H1 (cell line): ENCODE results near the gene SCGB1C2. TPM values are rescaled to one million over a fixed set of nuclear protein-coding genes. Genes with fewer than 3 reads are reported as not detected.

ENCODE experiments used
- CTCF ChIA-PET: fragments of 300-600 bp; sonication (Branson Sonifier 250); formaldehyde crosslinking; loops from one replicate; lab custom pipeline; 2021; ENCODE audit not compliant: partially characterized antibody; lab: Charles Lee
- POLR2A ChIA-PET: fragments of 300-600 bp; sonication (Branson Sonifier 250); formaldehyde crosslinking; loops from one replicate; lab custom pipeline; 2021; ENCODE audit warnings: inconsistent platforms; ENCODE audit not compliant: partially characterized antibody; lab: Charles Lee
- DNase-seq, 2 experiments: peaks; one replicate each; pipeline versions ENCODE4 v3.0.0 to v3.0.0-alpha.2; 2010 to 2022; ENCODE audit warnings: low spot score in 2 of 2, low read depth in 1 of 2, mixed read lengths in 1 of 2
- FAIRE-seq: peaks from 2 replicates; lab custom pipeline; 2011; peaks lifted over from hg19 to GRCh38; lab: Jason Lieb, UNC
- H2AFZ ChIP-seq: 2 replicates; pipeline ENCODE4 v1.8.1; 2012; ENCODE audit warnings: low read length, inconsistent platforms
- H2AK5ac ChIP-seq: 2 replicates; pipeline ENCODE4 v1.6.1; 2013; ENCODE audit warnings: low read depth, low read length
- H2BK120ac ChIP-seq: replicated peaks from 2 replicates; pipeline ENCODE3; 2013; ENCODE audit warnings: low read depth, low read length, inconsistent platforms
- H2BK12ac ChIP-seq: 2 replicates; pipeline ENCODE4 v1.6.1; 2013; ENCODE audit warnings: low read depth, low read length
- H2BK15ac ChIP-seq: 2 replicates; pipeline ENCODE4 v1.6.1; 2013; ENCODE audit warnings: low read length
- H2BK20ac ChIP-seq: 2 replicates; pipeline ENCODE4 v1.6.1; 2013; ENCODE audit warnings: low read length
- H2BK5ac ChIP-seq: 2 replicates; pipeline ENCODE4 v1.6.1; 2013; ENCODE audit warnings: low read depth, low read length
- H3K14ac ChIP-seq: 2 replicates; pipeline ENCODE4 v1.6.1; 2013; ENCODE audit warnings: inconsistent platforms; ENCODE audit not compliant: insufficient read length
- H3K18ac ChIP-seq: 2 replicates; pipeline ENCODE4 v1.6.1; 2013; ENCODE audit warnings: low read length; ENCODE audit errors: extremely low read depth
- H3K23ac ChIP-seq: 2 replicates; pipeline ENCODE4 v1.6.1; 2013; ENCODE audit warnings: inconsistent platforms; ENCODE audit not compliant: insufficient read length
- H3K23me2 ChIP-seq: 2 replicates; pipeline ENCODE4 v1.6.1; 2013; ENCODE audit warnings: low read depth, low read length
- H3K27ac ChIP-seq: 2 replicates; pipeline ENCODE4 v1.6.1; 2011; ENCODE audit warnings: low read depth, low read length, inconsistent platforms
- H3K27me3 ChIP-seq, 4 experiments: replicated peaks in 1 of 4; 1 replicate in 1 of 4; 2 replicates in 3 of 4; pipeline versions ENCODE4 v1.6.1 to v1.8.1; 2011 to 2013; ENCODE audit warnings: low read length in 3 of 4, mild to moderate bottlenecking in 3 of 4, inconsistent platforms in 2 of 4, mixed read lengths in 2 of 4, moderate library complexity in 1 of 4; ENCODE audit not compliant: control insufficient read depth in 3 of 4, insufficient read depth in 3 of 4; ENCODE audit errors: extremely low read depth in 1 of 4
- H3K36me3 ChIP-seq, 4 experiments: 2 replicates each; pipeline versions ENCODE4 v1.6.1 to v1.8.1; 2011 to 2013; ENCODE audit warnings: mild to moderate bottlenecking in 4 of 4, low read length in 3 of 4, moderate library complexity in 2 of 4, control low read depth in 1 of 4, inconsistent platforms in 1 of 4; ENCODE audit not compliant: insufficient read depth in 4 of 4, control insufficient read depth in 2 of 4
- H3K4ac ChIP-seq: replicated peaks from 2 replicates; pipeline ENCODE3; 2013; ENCODE audit warnings: low read length, low read depth, mixed read lengths, inconsistent platforms; ENCODE audit not compliant: insufficient read length
- H3K4me1 ChIP-seq, 4 experiments: replicated peaks in 1 of 4; 1 replicate in 1 of 4; 2 replicates in 3 of 4; pipeline versions ENCODE4 v1.6.1 to v1.8.1; 2011 to 2013; ENCODE audit warnings: low read length in 3 of 4, inconsistent platforms in 2 of 4, mixed read lengths in 1 of 4; ENCODE audit not compliant: insufficient read depth in 4 of 4, control insufficient read depth in 3 of 4
- H3K4me2 ChIP-seq, 2 experiments: 2 replicates each; pipeline versions ENCODE4 v1.6.1 to v1.8.1; 2011 to 2013; ENCODE audit warnings: low read depth in 2 of 2, low read length in 2 of 2, control low read depth in 1 of 2, inconsistent platforms in 1 of 2, mild to moderate bottlenecking in 1 of 2; ENCODE audit not compliant: insufficient read depth in 1 of 2
- H3K4me3 ChIP-seq, 4 experiments: fragments of 200-600, 300-600 bp in 1 of 4; sonication (generic), shearing (Covaris generic), sonication (Bioruptor Twin) in 1 of 4; 2 replicates each; pipeline versions ENCODE4 v1.5.1 to v1.8.1; 2011 to 2016; ENCODE audit warnings: low read length in 4 of 4, low read depth in 3 of 4, control low read depth in 2 of 4, inconsistent platforms in 2 of 4, mild to moderate bottlenecking in 2 of 4, mixed read lengths in 1 of 4, moderate library complexity in 1 of 4; ENCODE audit not compliant: insufficient read depth in 2 of 4; ENCODE audit errors: extremely low read depth in 1 of 4
- H3K56ac ChIP-seq: replicated peaks from 2 replicates; pipeline ENCODE3; 2013; ENCODE audit warnings: low read depth, mild to moderate bottlenecking, mixed read lengths, low read length, inconsistent platforms; ENCODE audit not compliant: insufficient read length
- H3K79me1 ChIP-seq: 2 replicates; pipeline ENCODE4 v1.6.1; 2013; ENCODE audit warnings: low read depth, low read length, control low read depth
- H3K79me2 ChIP-seq, 2 experiments: 2 replicates each; pipeline versions ENCODE4 v1.6.1 to v1.8.1; 2012 to 2013; ENCODE audit warnings: low read length in 2 of 2, mild to moderate bottlenecking in 2 of 2, inconsistent platforms in 1 of 2; ENCODE audit not compliant: insufficient read depth in 2 of 2, control insufficient read depth in 1 of 2
- H3K9ac ChIP-seq, 4 experiments: replicated peaks in 1 of 4; 1 replicate in 1 of 4; 2 replicates in 3 of 4; pipeline versions ENCODE4 v1.6.1 to v1.8.1; 2011 to 2013; ENCODE audit warnings: low read depth in 3 of 4, low read length in 3 of 4, control low read depth in 2 of 4, mild to moderate bottlenecking in 2 of 4, moderate library complexity in 2 of 4, inconsistent platforms in 1 of 4; ENCODE audit errors: extremely low read depth in 1 of 4
- H3K9me3 ChIP-seq, 2 experiments: 2 replicates each; pipeline versions ENCODE4 v1.6.1 to v1.8.1; 2012 to 2013; ENCODE audit warnings: mild to moderate bottlenecking in 2 of 2, moderate library complexity in 2 of 2, control low read depth in 1 of 2, inconsistent platforms in 1 of 2, low read depth in 1 of 2, low read length in 1 of 2, mixed read lengths in 1 of 2; ENCODE audit not compliant: insufficient read depth in 2 of 2
- H4K20me1 ChIP-seq, 2 experiments: replicated peaks in 1 of 2; 2 replicates each; pipeline versions ENCODE3 to v1.8.1; 2011 to 2013; ENCODE audit warnings: inconsistent platforms in 2 of 2, low read length in 2 of 2, mild to moderate bottlenecking in 1 of 2; ENCODE audit not compliant: insufficient read depth in 2 of 2, control insufficient read depth in 1 of 2
- H4K5ac ChIP-seq: 2 replicates; pipeline ENCODE4 v1.6.1; 2013; ENCODE audit warnings: low read length, low read depth, mixed read lengths, inconsistent platforms; ENCODE audit not compliant: insufficient read length
- H4K8ac ChIP-seq: 2 replicates; pipeline ENCODE4 v1.8.0; 2013; ENCODE audit warnings: mild to moderate bottlenecking, moderate library complexity, low read length, inconsistent platforms; ENCODE audit not compliant: insufficient read depth; ENCODE audit errors: extremely low read depth
- H4K91ac ChIP-seq: replicated peaks from 2 replicates; pipeline ENCODE3; 2013; ENCODE audit warnings: low read length, mixed read lengths, inconsistent platforms; ENCODE audit not compliant: insufficient read length
- BCL11A ChIP-seq, 2 experiments: IDR thresholded peaks; one replicate each; pipeline ENCODE4 v1.6.1; 2011; ENCODE audit warnings: low read depth in 2 of 2, low read length in 2 of 2, mild to moderate bottlenecking in 2 of 2
- CBX5 ChIP-seq: fragments of 300-800, 300-1000 bp; sonication (generic); IDR thresholded peaks from 2 replicates; pipeline ENCODE4 v1.7.1; 2016; ENCODE audit warnings: antibody characterized with exemption, low read length, low read depth
- GABPA ChIP-seq: IDR thresholded peaks from 2 replicates; pipeline ENCODE4 v1.6.1; 2011; ENCODE audit warnings: mild to moderate bottlenecking, low read length, moderate library complexity, borderline replicate concordance; ENCODE audit not compliant: insufficient read depth
- HDAC6 ChIP-seq: IDR thresholded peaks from one replicate; pipeline ENCODE4 v1.7.1; 2012; ENCODE audit warnings: low read depth, mild to moderate bottlenecking, inconsistent platforms, low read length, moderate library complexity
- JUND ChIP-seq: IDR thresholded peaks from 2 replicates; pipeline ENCODE4 v1.6.1; 2011; ENCODE audit warnings: mild to moderate bottlenecking, improper control_type of control experiment, low read length
- KDM5A ChIP-seq: fragments of 200-600 bp; IDR thresholded peaks from 2 replicates; pipeline ENCODE4 v1.7.1; 2012; ENCODE audit warnings: mild to moderate bottlenecking, low read length, inconsistent platforms, mixed read lengths
- RAD21 ChIP-seq, 2 experiments: IDR thresholded peaks in 1 of 2; conservative IDR thresholded peaks in 1 of 2; 2 replicates each; pipeline ENCODE4 v1.6.1; 2011; ENCODE audit warnings: low read depth in 2 of 2, low read length in 2 of 2, improper control_type of control experiment in 1 of 2, inconsistent platforms in 1 of 2, mild to moderate bottlenecking in 1 of 2, moderate library complexity in 1 of 2
- SIRT6 ChIP-seq: IDR thresholded peaks from one replicate; pipeline ENCODE4 v1.7.1; 2012; ENCODE audit warnings: low read length, inconsistent platforms
- WGBS, 2 experiments: shearing (Covaris generic) in 1 of 2; methylation state at CpG; one replicate each; pipeline versions ENCODE4 v1.1.6 to v1.1.7; 2013 to 2015; ENCODE audit warnings: low lambda C conversion rate in 2 of 2, mixed read lengths in 2 of 2, inconsistent platforms in 1 of 2, low coverage in 1 of 2, missing lambda C conversion rate in 1 of 2; ENCODE audit not compliant: insufficient replicate concordance in 2 of 2, insufficient coverage in 1 of 2, insufficient read length in 1 of 2; ENCODE audit errors: extremely low coverage in 1 of 2, missing lambda C conversion rate in 1 of 2; 5-methylcytosine and 5-hydroxymethylcytosine counted together
- polyA plus RNA-seq, 7 experiments: library from polyadenylated mRNA; depleted of rRNA in 3 of 7; stranded (reverse) in 5 of 7; unstranded in 2 of 7; fragments of >200 nt in 5 of 7; fragments of 200-250 nt in 2 of 7; gene quantifications; 1 replicate in 5 of 7; 2 replicates in 1 of 7; 4 replicates in 1 of 7; pipeline versions ENCODE4 v1.2.1 to v1.2.3, GENCODE V29; 2011 to 2013; ENCODE audit warnings: missing spikeins in 2 of 7, mixed read lengths in 2 of 7
- total RNA-seq: library from RNA; stranded (reverse); fragmentation: NEBNext Ultra II Directional; extraction: Animal tissue kit (Norgen Biotek cat#: 25700); gene quantifications from 2 replicates; pipeline ENCODE4 v1.2.1, GENCODE V29; 2021

Gene SCGB1C2
- total and polyA plus RNA-seq, 2 of the 8 experiments (the other 6 are each of a cell fraction or from before 2014, with no cell fraction given), result not detected

DNA sequence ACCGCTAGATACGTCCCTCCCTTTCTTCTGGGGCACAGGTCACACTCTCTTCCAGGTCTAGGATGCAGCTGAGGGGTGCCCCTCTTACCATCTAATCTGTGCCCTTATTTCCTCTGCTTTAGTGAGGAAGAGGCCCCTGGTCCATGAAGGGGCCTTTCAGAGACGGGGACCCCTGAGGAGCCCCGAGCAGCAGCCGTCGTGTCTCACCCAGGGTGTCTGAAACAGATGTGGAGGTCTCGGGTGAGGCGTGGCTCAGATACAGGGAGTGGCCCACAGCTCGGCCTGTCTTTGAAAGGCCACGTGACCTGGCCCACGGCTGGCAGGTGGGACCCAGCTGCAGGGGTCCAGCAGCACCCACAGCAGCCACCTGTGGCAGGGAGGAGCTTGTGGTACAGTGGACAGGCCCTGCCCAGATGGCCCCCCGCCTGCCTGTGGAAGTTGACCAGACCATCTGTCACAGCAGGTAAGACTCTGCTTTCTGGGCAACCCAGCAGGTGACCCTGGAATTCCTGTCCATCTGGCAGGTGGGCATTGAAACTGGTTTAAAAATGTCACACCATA, 15.6 kb downstream of the SCGB1C2 start:
- H2AFZ ChIP-seq, result no peak overlapping the region
- H3K4me3 ChIP-seq, result no peak overlapping the region
- no peak overlapping the region for H2BK120ac ChIP-seq
- no peak for TF ChIP-seq GABPA
- no peak for TF ChIP-seq HDAC6
- TF ChIP-seq BCL11A (IDR thresholded peaks at IDR 0.05; ENCODE audit: low read depth in 2 of 2, low read length in 2 of 2), result no peak
- no peak for TF ChIP-seq KDM5A
- no peak for TF ChIP-seq RAD21 (IDR thresholded peaks at IDR 0.05 in 1 of 2, conservative IDR thresholded peaks at IDR 0.05 in 1 of 2; ENCODE audit: low read depth in 2 of 2, low read length in 2 of 2)
- TF ChIP-seq SIRT6, result no peak
- no peak for TF ChIP-seq CBX5
- TF ChIP-seq JUND, result no peak
- H2AK5ac ChIP-seq, result no peak overlapping the region
- no peak overlapping the region for H3K56ac ChIP-seq
- peaks cover 0 to 2% of the 10 kb centered on the region in 2 experiments for H4K20me1 ChIP-seq
- H2BK20ac ChIP-seq, result no peak overlapping the region
- no peaks in the 10 kb centered on the region for H3K36me3 ChIP-seq
- no peak overlapping the region for H4K5ac ChIP-seq
- no peak overlapping the region for H4K8ac ChIP-seq
- WGBS, 2 experiments, result 87% methylated on average over 12 of the region's 12 CpGs; no CpG with 5 or more reads in 1 of the 2 experiments
- ChIA-PET CTCF (interaction anchor here (0.8 to 1.7 kb wide), 4 partner anchors 8 to 68 kb away, joined by 4 to 6 read pairs (median 4); no protein-coding TSS in a partner anchor), POLR2A (no interaction called here)
- no peaks in the 10 kb centered on the region for H3K79me1 ChIP-seq
- no peak overlapping the region for H3K27ac ChIP-seq
- H3K4ac ChIP-seq, result no peak overlapping the region
- H3K4me2 ChIP-seq, result no peak overlapping the region
- H3K14ac ChIP-seq, result no peak overlapping the region
- H3K23me2 ChIP-seq, result no peaks in the 10 kb centered on the region
- H2BK12ac ChIP-seq, result no peak overlapping the region
- H2BK5ac ChIP-seq, result no peak overlapping the region
- no peaks in the 10 kb centered on the region; a peak in 1 of 4 replicates for H3K9me3 ChIP-seq
- no peak overlapping the region for H3K9ac ChIP-seq
- H3K18ac ChIP-seq, result no peak overlapping the region; the same call in 1 of the 2 replicates
- DNase-seq (no peak), FAIRE-seq (no peak)
- no peaks in the 10 kb centered on the region; a peak in 1 of 7 replicates for H3K4me1 ChIP-seq
- no peak overlapping the region for H2BK15ac ChIP-seq
- H3K23ac ChIP-seq, result no peak overlapping the region
- no peaks in the 10 kb centered on the region for H3K27me3 ChIP-seq
- no peaks in the 10 kb centered on the region for H3K79me2 ChIP-seq
- H4K91ac ChIP-seq, result no peak overlapping the region
